ENCODE results near the gene ENDOU. TPM values are rescaled to one million over a fixed set of nuclear protein-coding genes. Genes with fewer than 3 reads are reported as not detected.

ENDOU gene
- total RNA-seq, 1 donor: 0.27 TPM

GRCh38 chr12:47757840-47758583 is 32.7 kb upstream of the ENDOU start:
- peak in 1 of 3 donors; percentile 39 for DNase-seq (ENCODE audit: low read depth in 2 of 3, low spot score in 2 of 3)

GRCh38 chr12:47757364-47757839 is 32.1 kb upstream of the ENDOU start:
- DNase-seq (ENCODE audit: low read depth in 2 of 3, low spot score in 2 of 3): no peak

GRCh38 chr12:47755655-47756562 is 30.6 kb upstream of the ENDOU start:
- no peak for DNase-seq (ENCODE audit: low read depth in 2 of 3, low spot score in 2 of 3)

- DNase-seq (ENCODE audit: low read depth in 2 of 3, low spot score in 2 of 3): no peak
Observed at GRCh38 chr12:47754881-47755280, 29.6 kb upstream of the ENDOU start.

GRCh38 chr12:47754126-47754525 is 28.8 kb upstream of the ENDOU start:
- DNase-seq (ENCODE audit: low read depth in 2 of 3, low spot score in 2 of 3): no peak

GRCh38 chr12:47753021-47754001 is 28.0 kb upstream of the ENDOU start:
- DNase-seq (ENCODE audit: low read depth in 2 of 3, low spot score in 2 of 3): no peak

- no peak for DNase-seq (ENCODE audit: low read depth in 2 of 3, low spot score in 2 of 3)
Observed at GRCh38 chr12:47752552-47752951, 27.3 kb upstream of the ENDOU start.

GRCh38 chr12:47752121-47752520 is 26.8 kb upstream of the ENDOU start:
- DNase-seq (ENCODE audit: low read depth in 2 of 3, low spot score in 2 of 3): no peak

GRCh38 chr12:47751561-47751960 is 26.3 kb upstream of the ENDOU start:
- no peak for DNase-seq (ENCODE audit: low read depth in 2 of 3, low spot score in 2 of 3)

- no peak for DNase-seq (ENCODE audit: low read depth in 2 of 3, low spot score in 2 of 3)
Observed at GRCh38 chr12:47750916-47751470, 25.7 kb upstream of the ENDOU start.

- DNase-seq (ENCODE audit: low read depth in 2 of 3, low spot score in 2 of 3): no peak
Observed at GRCh38 chr12:47750229-47750798, 25.0 kb upstream of the ENDOU start.

- DNase-seq (ENCODE audit: low read depth in 2 of 3, low spot score in 2 of 3): no peak
Observed at GRCh38 chr12:47748899-47749298, 23.6 kb upstream of the ENDOU start.

- no peak for DNase-seq (ENCODE audit: low read depth in 2 of 3, low spot score in 2 of 3)
Observed at GRCh38 chr12:47748507-47748828, 23.2 kb upstream of the ENDOU start.

- DNase-seq (ENCODE audit: low read depth in 2 of 3, low spot score in 2 of 3): no peak
Observed at GRCh38 chr12:47747596-47748506, 22.6 kb upstream of the ENDOU start.

GRCh38 chr12:47747126-47747525 is 21.8 kb upstream of the ENDOU start:
- DNase-seq (ENCODE audit: low read depth in 2 of 3, low spot score in 2 of 3): peak in 1 of 3 donors; percentile 8

GRCh38 chr12:47746523-47746922 is 21.2 kb upstream of the ENDOU start:
- DNase-seq (ENCODE audit: low read depth in 2 of 3, low spot score in 2 of 3): no peak

- DNase-seq (ENCODE audit: low read depth in 2 of 3, low spot score in 2 of 3): no peak
Observed at GRCh38 chr12:47746073-47746472, 20.8 kb upstream of the ENDOU start.

GRCh38 chr12:47745485-47746041 is 20.3 kb upstream of the ENDOU start:
- no peak for DNase-seq (ENCODE audit: low read depth in 2 of 3, low spot score in 2 of 3)

Data from hematopoietic multipotent progenitor cell (in vitro differentiated cells).